HepG2 (cell line): Measurements from ENCODE around the gene SLC35A2. TPM values are rescaled to one million over a fixed set of nuclear protein-coding genes. Genes with fewer than 3 reads are reported as not detected.

Experiments
- AHDC1 ChIP-seq: sonication (generic); formaldehyde crosslinking; IDR thresholded peaks from 2 replicates; pipeline ENCODE4 v1.5.1; 2020; ENCODE audit warnings: mild to moderate bottlenecking, missing genetic modification reagents, borderline replicate concordance
- CREM ChIP-seq, 2 experiments: sonication (generic) in 1 of 2; formaldehyde crosslinking in 1 of 2; IDR thresholded peaks; 2 replicates each; pipeline versions ENCODE4 v1.4.0 to v1.6.1; 2016 to 2020; ENCODE audit warnings: antibody characterized with exemption in 1 of 2, mild to moderate bottlenecking in 1 of 2, missing genetic modification reagents in 1 of 2
- NFYB ChIP-seq: sonication (generic); formaldehyde crosslinking; IDR thresholded peaks from 2 replicates; pipeline ENCODE4 v1.4.0; 2020; ENCODE audit warnings: missing genetic modification reagents
- RFX5 ChIP-seq: IDR thresholded peaks from 2 replicates; pipeline ENCODE4 v1.6.1; 2011; ENCODE audit warnings: low read depth, low read length, improper control_type of control experiment
- RFXAP ChIP-seq: sonication (generic); formaldehyde crosslinking; IDR thresholded peaks from 2 replicates; pipeline ENCODE4 v1.4.0; 2020; ENCODE audit warnings: missing genetic modification reagents, borderline replicate concordance
- SAP130 ChIP-seq: IDR thresholded peaks from 2 replicates; pipeline ENCODE4 v1.6.1; 2016; ENCODE audit warnings: low read depth
- SRSF1 ChIP-seq: fragments of 200-400 bp; formaldehyde crosslinking; optimal IDR thresholded peaks from 2 replicates; pipeline ENCODE3; 2017; ENCODE audit warnings: mild to moderate bottlenecking, low read depth, low read length, moderate library complexity
- TCF7L2 ChIP-seq: IDR thresholded peaks from 2 replicates; pipeline ENCODE4 v1.6.1; 2011; ENCODE audit warnings: mild to moderate bottlenecking, low read depth, low read length, moderate library complexity
- THAP9 ChIP-seq: sonication (generic); formaldehyde crosslinking; IDR thresholded peaks from 2 replicates; pipeline ENCODE4; 2020; ENCODE audit warnings: missing genetic modification reagents, mild to moderate bottlenecking, borderline replicate concordance
- ZHX2 ChIP-seq, 2 experiments: sonication (generic) in 1 of 2; formaldehyde crosslinking in 1 of 2; IDR thresholded peaks; 2 replicates each; pipeline versions ENCODE4 v1.6.1 to v1.9.0; 2014 to 2022; ENCODE audit warnings: antibody characterized with exemption in 1 of 2, borderline replicate concordance in 1 of 2, inconsistent platforms in 1 of 2, low read depth in 1 of 2, missing genetic modification reagents in 1 of 2
- ZNF335 ChIP-seq: sonication (generic); formaldehyde crosslinking; IDR thresholded peaks from 2 replicates; pipeline ENCODE4 v1.4.0; 2020; ENCODE audit warnings: missing genetic modification reagents
- polyA plus RNA-seq, 8 experiments: library from polyadenylated mRNA; depleted of rRNA in 3 of 8; stranded (reverse) in 7 of 8; unstranded in 1 of 8; fragments of >200 nt; fragmentation: Illumina TruSeq in 4 of 8; extraction: Trizol in 4 of 8; gene quantifications; 2 replicates each; pipeline versions ENCODE4 v1.2.1 to v1.2.3, GENCODE V29; 2011 to 2016; ENCODE audit warnings: low read depth in 4 of 8, missing spikeins in 1 of 8, mixed read lengths in 1 of 8; ENCODE audit not compliant: insufficient read depth in 1 of 8
- total RNA-seq, 5 experiments: library from RNA; depleted of rRNA; stranded (reverse); fragments of >200 nt; fragmentation: Illumina TruSeq; extraction: Trizol; gene quantifications; 2 replicates each; pipeline ENCODE4 v1.2.3, GENCODE V29; 2016; ENCODE audit warnings: low read depth in 1 of 5

SLC35A2 gene
- total and polyA plus RNA-seq, 2 of the 13 experiments (the other 11 are each of a cell fraction or from before 2014, with no cell fraction given), result 32.1 to 40.8 TPM

- TF ChIP-seq AHDC1 (CRISPR knock-in tag), result no peak
- TF ChIP-seq CREM (IDR thresholded peaks at IDR 0.05), result peak; percentile 91
- TF ChIP-seq CREM (CRISPR knock-in tag; IDR thresholded peaks at IDR 0.05), result no peak
- TF ChIP-seq SAP130, result peak; percentile 57
- peak; percentile 21 for TF ChIP-seq SRSF1
- peak; percentile 94 for TF ChIP-seq RFX5
- TF ChIP-seq RFXAP (CRISPR knock-in tag), result peak; percentile 99
- 0 out of 2 replicates have a peak, but pooled peaks have one; percentile 23 for TF ChIP-seq ZHX2 (IDR thresholded peaks at IDR 0.05; ENCODE audit: low read depth)
- TF ChIP-seq ZHX2 (CRISPR knock-in tag; IDR thresholded peaks at IDR 0.05; ENCODE audit: borderline replicate concordance), result no peak
- TF ChIP-seq THAP9 (CRISPR knock-in tag), result peak; percentile 49; the same call in 1 of the 2 replicates
- TF ChIP-seq ZNF335 (CRISPR knock-in tag), result no peak
- peak; percentile 89 for TF ChIP-seq NFYB (CRISPR knock-in tag)
- TF ChIP-seq TCF7L2, result no peak
These were observed 46.6 kb upstream of the SLC35A2 start (continued) for GRCh38 chrX:48957827-48958634.
